ENCODE data around the gene TTLL7. TPM values are rescaled to one million over a fixed set of nuclear protein-coding genes. Genes with fewer than 3 reads are reported as not detected.
"Not testable (repeated sequence)": the region's sequence is repeated elsewhere in the genome, so short reads cannot be mapped to it uniquely, and the experiment has no call there.

Gene TTLL7
- total RNA-seq, 6 experiments from 2014 or later = 0.92 to 7.2 (median 3.9) TPM

GRCh38 chr1:83990734-83991133 is 8.2 kb downstream of the TTLL7 start:
- Histone ChIP-seq H3K27ac (no peak overlapping the region), H3K27me3 (no peaks in the 10 kb centered on the region), H3K4me3 (no peak overlapping the region), H3K4me1 (no peaks in the 10 kb centered on the region), H3K36me3 (no peaks in the 10 kb centered on the region), H3K9me3 (peaks cover 0 to 12% (median 0%) of the 10 kb centered on the region in 4 donors)
- DNase-seq (no peak), ATAC-seq (peak in 1 of 4 donors; percentile 28)
- no peak for TF ChIP-seq POLR2A (IDR thresholded peaks at IDR 0.05)
- TF ChIP-seq, protein P1, sequence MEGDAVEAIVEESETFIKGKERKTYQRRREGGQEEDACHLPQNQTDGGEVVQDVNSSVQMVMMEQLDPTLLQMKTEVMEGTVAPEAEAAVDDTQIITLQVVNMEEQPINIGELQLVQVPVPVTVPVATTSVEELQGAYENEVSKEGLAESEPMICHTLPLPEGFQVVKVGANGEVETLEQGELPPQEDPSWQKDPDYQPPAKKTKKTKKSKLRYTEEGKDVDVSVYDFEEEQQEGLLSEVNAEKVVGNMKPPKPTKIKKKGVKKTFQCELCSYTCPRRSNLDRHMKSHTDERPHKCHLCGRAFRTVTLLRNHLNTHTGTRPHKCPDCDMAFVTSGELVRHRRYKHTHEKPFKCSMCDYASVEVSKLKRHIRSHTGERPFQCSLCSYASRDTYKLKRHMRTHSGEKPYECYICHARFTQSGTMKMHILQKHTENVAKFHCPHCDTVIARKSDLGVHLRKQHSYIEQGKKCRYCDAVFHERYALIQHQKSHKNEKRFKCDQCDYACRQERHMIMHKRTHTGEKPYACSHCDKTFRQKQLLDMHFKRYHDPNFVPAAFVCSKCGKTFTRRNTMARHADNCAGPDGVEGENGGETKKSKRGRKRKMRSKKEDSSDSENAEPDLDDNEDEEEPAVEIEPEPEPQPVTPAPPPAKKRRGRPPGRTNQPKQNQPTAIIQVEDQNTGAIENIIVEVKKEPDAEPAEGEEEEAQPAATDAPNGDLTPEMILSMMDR (IDR thresholded peaks at IDR 0.05) = peak in 3 of 4 donors; percentile 8 to 26 (median 23)
- WGBS (ENCODE audit: insufficient coverage, low coverage, low lambda C conversion rate, missing lambda C conversion rate) = 34% methylated on average over 2 of the region's 2 CpGs
- intact Hi-C loops (cut with DNase I) = no loop called here

- Histone ChIP-seq H3K36me3 (no peaks in the 10 kb centered on the region), H3K27me3 (no peaks in the 10 kb centered on the region), H3K27ac (no peak overlapping the region), H3K9me3 (peaks cover 0 to 12% (median 0%) of the 10 kb centered on the region in 4 donors), H3K4me1 (no peaks in the 10 kb centered on the region), H3K4me3 (no peak overlapping the region)
- WGBS (ENCODE audit: insufficient coverage, low coverage, low lambda C conversion rate, missing lambda C conversion rate) = 42% methylated on average over 3 of the region's 3 CpGs
- intact Hi-C loops (cut with DNase I) = no loop called here
- no peak for TF ChIP-seq POLR2A (IDR thresholded peaks at IDR 0.05)
- TF ChIP-seq, protein P1 (IDR thresholded peaks at IDR 0.05) = no peak
- DNase-seq (peak; percentile 28 to 75 (median 65)), ATAC-seq (peak; percentile 85 to 97 (median 92))
Measured at GRCh38 chr1:83985048-83985447, 13.9 kb downstream of the TTLL7 start.

DNA sequence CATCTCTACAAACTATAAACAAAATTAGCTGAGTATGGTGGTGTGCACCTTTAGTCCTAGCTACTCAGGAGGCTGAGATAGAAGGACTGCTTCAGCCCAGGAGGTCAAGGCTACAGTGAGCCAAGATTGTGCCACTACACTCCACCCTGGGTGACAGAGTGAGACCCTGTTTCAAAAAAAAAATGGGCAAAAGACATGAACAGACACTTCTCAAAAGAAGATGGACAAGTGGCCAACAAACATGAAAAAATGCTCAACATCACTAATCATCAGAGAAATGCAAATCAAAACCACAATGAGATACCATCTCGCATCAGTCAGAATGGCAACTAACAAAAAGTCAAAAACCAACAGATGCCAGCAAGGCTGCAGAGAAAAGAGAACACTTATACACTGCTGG is 15.0 kb downstream of the TTLL7 start:
- intact Hi-C loops (cut with DNase I); H3K27ac ChIP-seq; H3K27me3 ChIP-seq; ATAC-seq; H3K4me3 ChIP-seq; H3K36me3 ChIP-seq; H3K4me1 ChIP-seq; DNase-seq: not testable (repeated sequence)
- 83% methylated on average over 1 of the region's 1 CpG for WGBS (ENCODE audit: insufficient coverage, low coverage, low lambda C conversion rate, missing lambda C conversion rate)
- H3K9me3 ChIP-seq = peaks cover 0 to 12% (median 0%) of the 10 kb centered on the region in 4 donors

GRCh38 chr1:83978056-83978455 is 20.9 kb downstream of the TTLL7 start:
- TF ChIP-seq POLR2A (IDR thresholded peaks at IDR 0.05) = no peak
- TF ChIP-seq, protein P1 (IDR thresholded peaks at IDR 0.05) = no peak
- DNase-seq (no peak), ATAC-seq (no peak)
- no peaks in the 10 kb centered on the region for H3K4me1 ChIP-seq
- 83% methylated on average over 1 of the region's 1 CpG for WGBS (ENCODE audit: insufficient coverage, low coverage, low lambda C conversion rate, missing lambda C conversion rate)
- H3K27ac ChIP-seq = no peak overlapping the region
- H3K36me3 ChIP-seq = no peaks in the 10 kb centered on the region
- no peak overlapping the region for H3K4me3 ChIP-seq
- intact Hi-C loops (cut with DNase I) = no loop called here
- H3K9me3 ChIP-seq = no peaks in the 10 kb centered on the region
- no peaks in the 10 kb centered on the region for H3K27me3 ChIP-seq

- H3K27me3 ChIP-seq = no peaks in the 10 kb centered on the region
Measured at GRCh38 chr1:83976920-83977319, 22.0 kb downstream of the TTLL7 start.

More at GRCh38 chr1:83976920-83977319, 22.0 kb downstream of the TTLL7 start:
- ATAC-seq = no peak
- Histone ChIP-seq H3K4me3 (no peak overlapping the region), H3K9me3 (no peaks in the 10 kb centered on the region), H3K27ac (no peak overlapping the region), H3K36me3 (no peaks in the 10 kb centered on the region), H3K4me1 (no peaks in the 10 kb centered on the region)
- DNase-seq = no peak
- WGBS (ENCODE audit: insufficient coverage, low coverage, low lambda C conversion rate, missing lambda C conversion rate) = 70% methylated on average over 4 of the region's 4 CpGs
- TF ChIP-seq POLR2A (IDR thresholded peaks at IDR 0.05) = no peak
- TF ChIP-seq, protein P1 (IDR thresholded peaks at IDR 0.05) = no peak
- intact Hi-C loops (cut with DNase I) = no loop called here
